COLO668 (cell line): ENCODE measurements around the gene SPOP.

Source experiments
- DNase-seq: peaks from one replicate; lab custom pipeline; 2025; ENCODE audit not compliant: unreplicated experiment; lab: John Stamatoyannopoulos, UW

The SPOP gene

DNA sequence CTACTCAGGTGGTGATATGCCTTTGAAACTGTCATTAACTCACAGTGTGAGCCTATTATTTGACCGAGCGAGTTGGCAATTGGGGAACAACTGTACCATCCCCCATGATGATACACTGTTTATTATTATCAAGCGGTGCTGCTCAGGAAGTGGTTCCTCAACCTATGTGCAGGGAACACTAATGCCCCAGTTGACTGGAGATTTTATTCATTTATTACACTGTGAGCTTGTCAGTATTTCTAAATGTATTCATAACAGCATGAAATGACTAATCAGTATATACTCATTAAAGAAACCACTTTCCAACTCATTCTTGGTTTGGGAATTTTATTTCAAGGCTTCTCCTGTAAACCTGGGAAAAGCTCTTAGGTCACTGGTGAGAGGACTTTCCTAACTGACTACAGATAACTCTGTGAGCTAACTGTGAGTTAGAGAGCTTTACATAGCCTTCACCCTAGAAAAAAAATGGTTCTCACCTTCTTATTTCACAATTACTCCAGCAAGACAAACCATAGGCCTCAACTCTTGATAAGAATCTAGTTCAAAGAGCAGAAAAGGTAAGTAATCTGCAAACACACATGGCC lies 59.8 kb downstream of the SPOP start:
- DNase-seq: no peak

DNA sequence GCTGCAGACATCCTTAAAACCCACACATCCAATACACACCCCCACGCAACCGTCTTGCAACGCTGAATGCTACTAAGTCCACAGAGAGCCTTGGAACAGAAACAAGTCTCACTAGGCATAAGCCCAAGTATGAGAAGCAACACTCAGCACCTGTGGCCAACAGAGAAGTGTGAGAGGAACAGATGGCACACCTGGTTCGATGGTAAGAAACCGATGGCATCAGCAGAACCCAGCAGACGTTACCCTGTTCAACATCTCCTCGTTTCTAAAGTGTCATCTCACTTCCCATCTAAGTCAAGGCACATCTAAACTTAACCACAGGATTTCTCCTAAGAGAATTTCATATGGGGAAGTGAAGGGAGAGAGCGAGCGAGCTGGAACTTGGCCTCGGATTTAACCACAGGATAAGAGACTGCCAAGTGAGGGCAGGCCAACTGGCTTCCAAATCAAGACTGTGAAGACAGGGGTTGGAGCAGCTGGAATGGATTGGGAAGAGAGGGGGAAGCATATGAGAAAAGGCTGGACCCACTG lies 61.2 kb downstream of the SPOP start:
- no peak for DNase-seq

GRCh38 chr17:49616086-49616485 lies 61.8 kb downstream of the SPOP start:
- DNase-seq: no peak

- no peak for DNase-seq
Measured at GRCh38 chr17:49613182-49613800, 64.6 kb downstream of the SPOP start.

DNA sequence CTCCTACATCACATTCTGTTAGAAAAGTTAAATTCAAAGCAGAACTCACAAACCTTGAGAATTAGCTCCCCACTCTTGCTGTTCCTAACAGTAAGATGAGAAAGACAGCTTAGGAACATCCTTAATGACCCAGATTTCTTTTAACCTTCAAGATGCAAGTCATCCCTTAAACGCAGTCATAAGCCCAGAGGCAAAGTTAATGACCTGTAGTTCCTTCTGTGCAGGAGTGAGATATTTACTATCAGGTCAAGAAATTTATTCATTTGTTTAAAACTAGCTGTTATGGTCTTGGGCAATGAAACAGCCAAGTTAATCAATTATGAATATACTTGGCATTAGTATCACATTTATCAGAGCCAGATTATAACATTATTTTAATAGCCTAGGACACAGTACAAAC lies 65.2 kb downstream of the SPOP start:
- DNase-seq: no peak

GRCh38 chr17:49610883-49611584 lies 66.9 kb downstream of the SPOP start:
- DNase-seq: no peak

GRCh38 chr17:49604314-49604869 lies 73.5 kb downstream of the SPOP start:
- no peak for DNase-seq

DNA sequence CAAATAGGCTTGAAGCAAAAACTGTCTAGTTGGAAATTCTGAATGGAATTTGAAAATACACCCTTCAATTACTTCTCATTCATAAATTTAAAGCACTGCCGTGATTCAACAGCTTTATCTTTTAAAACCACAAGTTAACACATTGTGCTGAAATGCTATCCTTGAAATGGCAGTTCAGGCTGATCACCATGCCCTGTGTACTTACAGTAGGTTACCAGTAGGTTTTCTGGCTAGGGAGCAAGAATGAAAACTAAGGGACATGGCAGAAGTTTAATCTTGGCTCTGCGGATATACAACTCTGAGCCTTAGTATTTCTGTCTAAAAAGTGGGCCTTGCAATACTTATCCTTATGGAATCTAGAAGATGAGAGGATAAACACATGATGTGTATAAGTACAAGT lies 74.2 kb downstream of the SPOP start:
- no peak for DNase-seq

DNA sequence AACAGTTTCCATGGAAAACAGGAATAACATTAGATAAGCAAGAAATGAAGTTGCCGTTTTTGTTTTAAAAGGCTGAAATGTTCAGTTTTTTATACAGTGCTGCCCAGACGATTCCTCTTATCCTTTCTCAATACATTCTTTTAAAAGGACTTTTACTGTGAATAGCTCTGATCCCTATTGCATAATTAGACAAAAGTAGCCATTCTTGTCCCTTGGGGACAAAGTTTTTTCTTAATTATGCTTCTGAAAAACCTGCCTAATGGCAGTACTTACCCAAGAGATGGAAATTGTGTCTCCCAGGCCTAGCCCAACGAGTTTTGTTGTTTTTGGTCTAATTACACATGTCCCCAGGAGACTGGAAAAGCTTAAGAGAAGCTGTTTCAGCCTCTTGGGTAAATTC lies 74.7 kb downstream of the SPOP start:
- DNase-seq: no peak

- DNase-seq: no peak
Measured at GRCh38 chr17:49602783-49603182, 75.1 kb downstream of the SPOP start.

DNA sequence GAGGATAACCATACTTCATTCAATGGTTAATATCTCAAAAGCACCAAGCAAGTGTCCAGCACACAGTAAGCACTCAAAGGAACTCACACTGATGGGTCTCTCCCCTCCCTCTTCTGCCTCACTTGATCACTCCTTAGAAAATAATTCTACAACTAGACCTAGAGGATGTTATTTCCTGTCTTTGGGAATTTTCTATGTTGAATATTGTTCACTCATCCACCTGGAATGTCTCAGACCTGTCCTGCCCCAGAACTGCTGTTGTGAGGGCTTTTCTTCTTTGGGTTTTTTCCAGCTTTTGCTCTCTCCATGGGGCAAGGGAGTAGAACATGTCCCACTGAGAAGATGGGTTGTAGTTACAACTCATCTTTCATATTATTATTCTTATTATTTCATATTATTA lies 76.9 kb downstream of the SPOP start:
- DNase-seq: no peak

GRCh38 chr17:49598918-49599317 lies 79.0 kb downstream of the SPOP start:
- no peak for DNase-seq

- DNase-seq: no peak
Measured at GRCh38 chr17:49597928-49598655, 79.8 kb downstream of the SPOP start.

- DNase-seq: no peak
Measured at GRCh38 chr17:49597436-49597835, 80.5 kb downstream of the SPOP start.

DNA sequence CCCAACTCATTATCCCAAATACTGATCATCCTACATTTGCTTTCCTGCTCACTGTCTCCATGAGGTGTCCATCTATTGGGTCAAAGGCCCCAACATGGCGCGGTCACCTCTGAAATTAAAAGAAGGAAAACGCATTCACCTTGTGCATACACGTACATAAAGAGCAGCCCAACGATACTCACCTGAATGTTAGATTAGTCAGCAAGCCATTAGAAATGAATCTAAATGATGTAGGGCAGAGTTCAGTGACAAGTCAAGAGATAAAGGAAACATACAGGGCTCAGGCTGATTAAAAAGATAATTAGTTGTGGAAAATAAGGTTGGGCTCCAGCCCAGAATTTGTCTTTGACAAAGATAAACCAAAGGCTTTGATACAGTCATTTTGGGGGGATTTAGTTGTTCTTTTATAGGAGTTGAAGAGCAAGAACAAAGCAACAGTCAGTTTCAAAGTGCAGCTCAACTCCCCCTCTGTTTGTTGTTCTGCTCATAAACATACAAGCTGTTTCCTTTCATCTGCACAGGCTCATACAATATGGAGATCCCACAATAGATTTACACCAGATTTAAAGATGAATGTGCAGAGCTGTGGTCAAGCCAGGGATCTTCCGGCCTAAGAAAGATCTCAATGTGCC lies 81.2 kb downstream of the SPOP start:
- DNase-seq: no peak

DNA sequence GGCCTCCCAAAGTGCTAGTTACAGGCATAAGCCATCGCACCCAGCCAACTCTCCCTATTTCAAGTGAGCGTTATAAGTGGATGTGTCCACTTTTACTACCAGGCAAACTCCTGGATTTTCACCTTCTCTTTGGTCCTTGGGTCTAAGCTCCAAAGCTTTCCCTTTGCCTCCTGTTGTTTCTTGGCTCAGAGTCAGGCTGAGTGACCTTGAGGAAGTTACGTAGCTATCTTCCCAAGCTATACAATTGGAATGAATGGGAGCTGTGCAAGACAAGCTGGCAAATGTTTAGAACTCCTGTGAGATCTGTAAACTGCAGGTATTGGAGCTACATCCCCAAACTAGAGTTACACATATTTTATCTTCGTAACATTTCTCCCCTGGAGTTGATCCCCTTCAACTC lies 81.9 kb downstream of the SPOP start:
- no peak for DNase-seq

GRCh38 chr17:49595328-49595727 lies 82.6 kb downstream of the SPOP start:
- DNase-seq: no peak

DNA sequence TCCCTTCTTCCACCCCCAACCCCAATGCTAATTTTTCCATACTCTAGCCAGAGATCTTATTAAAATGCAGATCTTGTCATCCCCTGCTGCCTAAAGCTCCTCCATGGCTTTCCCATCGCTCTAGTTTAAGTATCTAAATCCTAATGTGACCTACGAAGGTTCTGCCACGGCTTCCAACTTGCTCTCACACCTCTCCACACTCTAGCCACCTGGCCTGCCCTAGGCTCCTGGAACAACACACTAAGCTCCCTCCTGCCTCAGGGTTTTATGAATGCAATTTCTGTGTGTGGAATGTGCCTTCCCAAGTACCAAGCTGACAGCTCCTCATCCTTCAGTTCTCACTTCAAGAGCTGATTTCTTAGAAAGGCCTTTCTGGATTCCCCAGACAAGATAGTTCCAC lies 85.6 kb downstream of the SPOP start:
- no peak for DNase-seq

DNA sequence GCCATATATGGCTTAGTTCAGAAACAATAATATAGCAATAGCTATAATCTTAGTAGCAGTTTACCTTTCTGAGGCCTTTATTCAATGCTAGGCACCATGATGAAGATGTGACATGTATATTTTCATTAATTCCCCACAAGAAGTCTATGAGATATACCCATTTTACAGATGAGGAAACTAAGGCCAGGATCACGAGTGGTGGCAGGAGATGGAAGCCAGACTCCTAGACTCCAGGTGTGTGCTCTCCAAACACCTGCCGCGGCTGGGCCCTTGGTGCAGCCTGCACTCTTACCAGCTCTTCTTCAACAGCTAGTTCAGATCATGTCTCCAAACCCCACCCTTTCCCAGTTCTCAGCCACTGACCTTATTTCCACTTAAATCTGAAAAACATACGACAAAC lies 87.0 kb downstream of the SPOP start:
- no peak for DNase-seq

DNA sequence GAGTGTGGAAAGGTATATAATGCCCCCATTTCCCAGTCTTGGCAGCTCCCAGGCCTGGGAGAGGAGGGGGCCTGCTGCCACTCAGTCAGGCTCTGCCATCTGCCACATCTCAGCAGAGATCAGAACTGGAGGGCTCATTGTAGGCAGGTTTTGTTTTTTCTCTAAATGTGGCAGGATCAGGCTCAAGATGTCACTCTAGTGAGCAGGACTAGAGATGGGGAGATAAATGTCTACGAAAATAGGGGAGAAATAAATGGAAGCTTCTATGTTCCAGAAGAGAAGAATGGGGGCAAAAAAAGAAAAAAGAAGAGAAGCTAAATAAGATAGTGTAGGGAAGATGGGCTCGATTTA lies 88.3 kb downstream of the SPOP start:
- DNase-seq: no peak
